CD8-positive, alpha-beta memory T cell (primary cell): Measurements from ENCODE around the gene LINGO1. TPM values are rescaled to one million over a fixed set of nuclear protein-coding genes. Genes with fewer than 3 reads are reported as not detected.

ENCODE experiments used
- CTCF ChIA-PET: fragments of 350-600 bp; sonication (Branson Sonifier 250); formaldehyde crosslinking; loops from one replicate; lab custom pipeline; 2021; ENCODE audit warnings: antibody characterized with exemption; lab: Charles Lee
- POLR2A ChIA-PET: fragments of 350-600 bp; sonication (Branson Sonifier 250); formaldehyde crosslinking; loops from one replicate; lab custom pipeline; 2021; ENCODE audit warnings: antibody characterized with exemption; lab: Charles Lee
- DNase-seq, 5 donors: peaks; one replicate each; pipeline versions ENCODE4 v3.0.0 to v3.0.0-alpha.2; 2020 to 2022; ENCODE audit warnings: mixed read lengths in 1 of 5
- H3K27ac ChIP-seq: one replicate; pipeline ENCODE4 v1.7.0; 2013; ENCODE audit warnings: low read depth, mild to moderate bottlenecking, low read length, moderate library complexity
- H3K27me3 ChIP-seq: 2 replicates; pipeline ENCODE4 v1.7.0; 2013; ENCODE audit warnings: low read length, mild to moderate bottlenecking; ENCODE audit not compliant: insufficient read depth, poor library complexity, severe bottlenecking
- H3K36me3 ChIP-seq: 2 replicates; pipeline ENCODE4 v1.7.0; 2013; ENCODE audit warnings: mild to moderate bottlenecking, low read length, moderate library complexity; ENCODE audit not compliant: insufficient read depth
- H3K4me1 ChIP-seq: 2 replicates; pipeline ENCODE4 v1.7.0; 2013; ENCODE audit warnings: mild to moderate bottlenecking, low read length, moderate library complexity; ENCODE audit not compliant: insufficient read depth
- H3K4me3 ChIP-seq: 2 replicates; pipeline ENCODE4 v1.7.0; 2013; ENCODE audit warnings: mild to moderate bottlenecking, low read length
- H3K9me3 ChIP-seq: 2 replicates; pipeline ENCODE4 v1.7.0; 2013; ENCODE audit warnings: mild to moderate bottlenecking, low read length
- H3K27ac Mint-ChIP-seq, 8 donors: one replicate each; pipeline ENCODE4 v1.8.0; 2020 to 2021; ENCODE audit warnings: mixed read lengths in 8 of 8, mild to moderate bottlenecking in 6 of 8, inconsistent platforms in 3 of 8, moderate library complexity in 3 of 8
- H3K27me3 Mint-ChIP-seq, 2 donors: one replicate each; pipeline ENCODE4 v1.8.0; 2020 to 2021; ENCODE audit warnings: mixed read lengths in 2 of 2, mild to moderate bottlenecking in 1 of 2, moderate library complexity in 1 of 2
- H3K36me3 Mint-ChIP-seq, 3 donors: one replicate each; pipeline ENCODE4 v1.8.0; 2020 to 2021; ENCODE audit warnings: mixed read lengths in 3 of 3, inconsistent platforms in 1 of 3, mild to moderate bottlenecking in 1 of 3
- H3K4me1 Mint-ChIP-seq, 3 donors: one replicate each; pipeline ENCODE4 v1.8.0; 2020 to 2021; ENCODE audit warnings: mixed read lengths in 3 of 3, inconsistent platforms in 1 of 3, mild to moderate bottlenecking in 1 of 3
- H3K4me3 Mint-ChIP-seq, 7 donors: one replicate each; pipeline ENCODE4 v1.8.0; 2020 to 2021; ENCODE audit warnings: mixed read lengths in 7 of 7, mild to moderate bottlenecking in 6 of 7, moderate library complexity in 4 of 7, inconsistent platforms in 2 of 7
- H3K9me3 Mint-ChIP-seq, 5 donors: one replicate each; pipeline ENCODE4 v1.8.0; 2020 to 2022; ENCODE audit warnings: mixed read lengths in 5 of 5, mild to moderate bottlenecking in 3 of 5, moderate library complexity in 2 of 5, inconsistent platforms in 1 of 5
- polyA plus RNA-seq: library from polyadenylated mRNA; unstranded; fragments of 300-500 nt; fragmentation: Illumina TruSeq; gene quantifications from one replicate; pipeline ENCODE4 v1.2.3, GENCODE V29; 2021
- total RNA-seq, 2 experiments: library from RNA; stranded (reverse); gene quantifications; one replicate each; pipeline ENCODE4 v1.2.3, GENCODE V29; 2021

Gene LINGO1
- total and polyA plus RNA-seq, 3 experiments from 2014 or later, result not detected

GRCh38 chr15:77563623-77564156 lies 69.0 kb downstream of the LINGO1 start:
- peak overlapping the region in 1 of 8 donors; percentile 34 for H3K27ac Mint-ChIP-seq

More at GRCh38 chr15:77563623-77564156, 69.0 kb downstream of the LINGO1 start:
- no peak for DNase-seq
- Mint-ChIP-seq H3K9me3 (no peaks in the 10 kb centered on the region), H3K36me3 (no peaks in the 10 kb centered on the region), H3K4me1 (no peaks in the 10 kb centered on the region), H3K4me3 (no peak overlapping the region), H3K27me3 (peaks cover 7 to 18% of the 10 kb centered on the region in 2 donors)
- Histone ChIP-seq H3K27ac (no peak overlapping the region), H3K36me3 (no peaks in the 10 kb centered on the region), H3K9me3 (no peaks in the 10 kb centered on the region), H3K4me3 (no peak overlapping the region), H3K27me3 (peaks cover 3% of the 10 kb centered on the region), H3K4me1 (no peaks in the 10 kb centered on the region)
- POLR2A ChIA-PET, result no interaction called here
- CTCF ChIA-PET, result interaction anchor here (1.6 kb wide), 1 partner anchor 20 kb away, joined by 3 read pairs; no protein-coding TSS in a partner anchor

Other genes with a start within 250 kb of the LINGO1 start
- gene PEAK1, start 212.8 kb downstream of the LINGO1 start, total RNA-seq, result 10 to 100 TPM; 25.1 to 26.3 TPM
- 2.2 TPM for gene PEAK1, start 212.8 kb downstream of the LINGO1 start, polyA plus RNA-seq
- 10 to 100 TPM; 28.5 to 34.0 TPM for gene HMG20A, start 212.0 kb downstream of the LINGO1 start, total RNA-seq
- 46.6 TPM for gene HMG20A, start 212.0 kb downstream of the LINGO1 start, polyA plus RNA-seq